ENCODE measurements around the gene ALPP. TPM values are rescaled to one million over a fixed set of nuclear protein-coding genes. Genes with fewer than 3 reads are reported as not detected.

The ALPP gene
- total RNA-seq, 4 donors from 2014 or later: not detected

DNA sequence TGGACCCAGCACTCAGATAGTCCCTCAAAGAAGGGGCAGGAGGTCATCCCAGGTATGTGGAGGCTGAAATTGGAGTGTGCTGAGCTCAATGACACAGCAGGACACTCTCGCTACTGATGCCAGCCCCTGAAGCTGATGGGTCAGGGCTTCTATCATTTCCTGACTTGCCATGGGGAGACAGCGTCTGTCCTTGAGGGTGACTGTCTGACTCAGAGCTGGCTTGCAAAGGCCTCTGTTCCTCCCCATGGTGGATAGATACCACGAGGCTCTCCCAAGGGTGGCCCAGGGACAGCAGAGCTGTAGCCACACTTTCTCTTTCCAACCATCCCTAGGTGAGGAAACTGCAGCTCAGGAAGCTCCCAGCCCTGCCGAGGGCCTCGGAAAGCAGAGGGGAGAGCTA is 38.9 kb downstream of the ALPP start:
- DNase-seq: no peak
- Histone ChIP-seq H3K36me3 (no peaks in the 10 kb centered on the region), H3K4me3 (no peak overlapping the region), H3K4me1 (peaks cover 0 to 25% (median 1%) of the 10 kb centered on the region in 4 donors), H3K27ac (no peak overlapping the region), H3K9me3 (peaks cover 0 to 2% (median 0%) of the 10 kb centered on the region in 4 donors), H3K27me3 (peaks cover 0 to 35% of the 10 kb centered on the region in 2 donors)
- TF ChIP-seq POLR2A (IDR thresholded peaks at IDR 0.05): no peak
- TF ChIP-seq, protein P1, sequence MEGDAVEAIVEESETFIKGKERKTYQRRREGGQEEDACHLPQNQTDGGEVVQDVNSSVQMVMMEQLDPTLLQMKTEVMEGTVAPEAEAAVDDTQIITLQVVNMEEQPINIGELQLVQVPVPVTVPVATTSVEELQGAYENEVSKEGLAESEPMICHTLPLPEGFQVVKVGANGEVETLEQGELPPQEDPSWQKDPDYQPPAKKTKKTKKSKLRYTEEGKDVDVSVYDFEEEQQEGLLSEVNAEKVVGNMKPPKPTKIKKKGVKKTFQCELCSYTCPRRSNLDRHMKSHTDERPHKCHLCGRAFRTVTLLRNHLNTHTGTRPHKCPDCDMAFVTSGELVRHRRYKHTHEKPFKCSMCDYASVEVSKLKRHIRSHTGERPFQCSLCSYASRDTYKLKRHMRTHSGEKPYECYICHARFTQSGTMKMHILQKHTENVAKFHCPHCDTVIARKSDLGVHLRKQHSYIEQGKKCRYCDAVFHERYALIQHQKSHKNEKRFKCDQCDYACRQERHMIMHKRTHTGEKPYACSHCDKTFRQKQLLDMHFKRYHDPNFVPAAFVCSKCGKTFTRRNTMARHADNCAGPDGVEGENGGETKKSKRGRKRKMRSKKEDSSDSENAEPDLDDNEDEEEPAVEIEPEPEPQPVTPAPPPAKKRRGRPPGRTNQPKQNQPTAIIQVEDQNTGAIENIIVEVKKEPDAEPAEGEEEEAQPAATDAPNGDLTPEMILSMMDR (IDR thresholded peaks at IDR 0.05): no peak

GRCh38 chr2:232418056-232418455 is 39.5 kb downstream of the ALPP start:
- Histone ChIP-seq H3K27ac (no peak overlapping the region), H3K9me3 (peaks cover 0 to 2% (median 0%) of the 10 kb centered on the region in 4 donors), H3K4me3 (no peak overlapping the region), H3K4me1 (peaks cover 0 to 25% (median 1%) of the 10 kb centered on the region in 4 donors), H3K36me3 (no peaks in the 10 kb centered on the region), H3K27me3 (peaks cover 0 to 35% of the 10 kb centered on the region in 2 donors)
- no peak for TF ChIP-seq POLR2A (IDR thresholded peaks at IDR 0.05)
- TF ChIP-seq, protein P1 (IDR thresholded peaks at IDR 0.05): no peak
- no peak for DNase-seq

- Histone ChIP-seq H3K27me3 (peaks cover 0 to 35% of the 10 kb centered on the region in 2 donors), H3K4me3 (peak overlapping the region in 2 of 4 donors; percentile 30 to 34), H3K27ac (no peak overlapping the region), H3K36me3 (no peaks in the 10 kb centered on the region), H3K9me3 (peaks cover 0 to 2% (median 0%) of the 10 kb centered on the region in 4 donors), H3K4me1 (peaks cover 0 to 25% (median 1%) of the 10 kb centered on the region in 4 donors)
- no peak for DNase-seq
- no peak for TF ChIP-seq POLR2A (IDR thresholded peaks at IDR 0.05)
- TF ChIP-seq, protein P1 (IDR thresholded peaks at IDR 0.05): no peak
Observed at GRCh38 chr2:232418466-232419244, 40.1 kb downstream of the ALPP start.

GRCh38 chr2:232419245-232420072 is 40.9 kb downstream of the ALPP start:
- TF ChIP-seq POLR2A (IDR thresholded peaks at IDR 0.05): no peak
- TF ChIP-seq, protein P1 (IDR thresholded peaks at IDR 0.05): no peak
- Histone ChIP-seq H3K27me3 (peaks cover 0 to 35% of the 10 kb centered on the region in 2 donors), H3K4me1 (peaks cover 0 to 25% (median 1%) of the 10 kb centered on the region in 4 donors), H3K9me3 (peaks cover 0 to 2% (median 0%) of the 10 kb centered on the region in 4 donors), H3K36me3 (no peaks in the 10 kb centered on the region), H3K27ac (no peak overlapping the region), H3K4me3 (peak overlapping the region in 1 of 4 donors; percentile 34)
- DNase-seq: no peak

DNA sequence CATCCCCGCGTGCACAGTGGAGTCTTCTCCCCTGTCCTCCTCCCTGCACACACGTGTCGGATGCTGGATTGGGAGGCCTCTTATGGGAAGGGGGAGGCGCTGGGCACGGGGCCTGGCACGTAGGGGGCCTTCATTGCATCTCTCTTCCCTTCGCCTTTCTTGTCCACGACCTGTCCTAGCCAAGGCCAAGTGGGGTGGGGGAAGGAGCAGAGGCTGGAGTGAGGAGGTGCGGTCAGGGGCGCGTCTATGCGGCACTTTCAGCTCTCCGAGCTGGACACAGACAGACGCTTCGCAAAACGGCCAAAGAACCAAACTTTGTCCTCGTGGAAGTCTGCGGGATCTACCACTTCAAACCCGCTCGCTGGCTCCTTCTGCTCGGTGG is 41.5 kb downstream of the ALPP start:
- peaks cover 0 to 25% (median 1%) of the 10 kb centered on the region in 4 donors for H3K4me1 ChIP-seq
- TF ChIP-seq, protein P1 (IDR thresholded peaks at IDR 0.05): no peak
- no peak for TF ChIP-seq POLR2A (IDR thresholded peaks at IDR 0.05)
- H3K36me3 ChIP-seq: no peaks in the 10 kb centered on the region
- no peak for DNase-seq
- H3K9me3 ChIP-seq: peaks cover 0 to 2% (median 0%) of the 10 kb centered on the region in 4 donors
- peak overlapping the region in 1 of 4 donors; percentile 37 for H3K4me3 ChIP-seq
- no peak overlapping the region for H3K27ac ChIP-seq
- peaks cover 0 to 35% of the 10 kb centered on the region in 2 donors for H3K27me3 ChIP-seq

All from Peyer's patch (tissue), 4 donors.